Kidney epithelial cell (primary cell): Measurements from ENCODE around the gene EDEM1. TPM values are rescaled to one million over a fixed set of nuclear protein-coding genes. Genes with fewer than 3 reads are reported as not detected.
A peak's percentile ranks its signal among the peaks of the same experiment; 100 is the strongest.

ENCODE experiments used
- DNase-seq: peaks from one replicate; pipeline ENCODE4 v3.0.0-alpha.2; 2010; ENCODE audit warnings: low read depth
- H3K27me3 ChIP-seq: 2 replicates; pipeline ENCODE4 v1.6.0; 2011; ENCODE audit warnings: low read length; ENCODE audit not compliant: control insufficient read depth, insufficient read depth
- H3K36me3 ChIP-seq: 2 replicates; pipeline ENCODE4 v1.5.1; 2011; ENCODE audit warnings: low read length; ENCODE audit not compliant: control insufficient read depth, insufficient read depth
- H3K4me3 ChIP-seq: 2 replicates; pipeline ENCODE4 v1.5.1; 2011; ENCODE audit warnings: low read depth, mild to moderate bottlenecking, control low read depth, low read length
- total RNA-seq: library from RNA; depleted of rRNA; stranded (reverse); fragments of >200 nt; gene quantifications from 2 replicates; pipeline ENCODE4 v1.2.3, GENCODE V29; 2015
- TF ChIP-seq, protein P1 (sequence below): IDR thresholded peaks from 2 replicates; pipeline ENCODE4 v1.5.1; 2011; ENCODE audit warnings: mild to moderate bottlenecking, moderate library complexity, low read length, control low read depth, inconsistent platforms; ENCODE audit not compliant: insufficient read depth, poor library complexity, severe bottlenecking

The EDEM1 gene
- total RNA-seq: 56.9 and 61.1 TPM in 2 replicates

DNA sequence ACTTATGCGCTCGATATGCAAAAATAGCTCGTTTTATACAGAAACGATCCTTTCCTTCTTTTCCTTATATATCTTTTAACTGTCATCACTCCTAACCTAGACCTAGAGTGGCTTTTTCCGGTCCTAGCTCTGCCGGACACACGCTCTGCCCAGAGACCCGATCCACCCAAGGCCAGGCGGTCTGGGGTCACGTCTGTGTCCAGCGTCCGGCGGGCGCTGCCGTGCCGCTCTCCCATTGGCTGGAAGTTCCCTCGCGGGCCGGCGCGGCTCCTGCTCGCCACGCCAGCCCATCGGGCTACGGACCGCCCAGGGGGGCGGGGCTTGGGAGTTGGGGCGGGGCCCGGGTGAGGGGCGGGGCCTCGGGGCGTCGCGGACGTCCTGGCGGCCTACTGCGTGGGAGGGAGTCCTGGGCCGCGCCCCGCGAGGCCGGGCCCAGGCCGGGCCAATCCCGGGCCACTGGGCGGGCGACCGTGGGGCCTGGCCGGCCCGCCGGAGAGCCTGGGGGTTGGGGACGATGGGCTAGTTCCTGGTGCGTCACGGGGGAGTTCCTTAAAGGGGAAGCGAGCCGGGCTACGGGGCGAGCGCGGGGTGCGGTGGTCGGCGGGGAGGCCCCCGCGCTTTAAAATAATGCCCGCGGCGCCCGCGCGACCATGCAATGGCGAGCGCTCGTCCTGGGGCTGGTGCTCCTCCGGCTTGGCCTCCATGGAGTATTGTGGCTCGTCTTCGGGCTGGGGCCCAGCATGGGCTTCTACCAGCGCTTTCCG lies at the start of gene EDEM1:
TSS of gene EDEM1 (plus strand) at position 552 of the 764 bp plus-strand sequence. CDS start at position 651, 99 bp downstream.
- DNase-seq: peak; percentile 76
- no peaks in the 10 kb centered on the region for H3K27me3 ChIP-seq
- TF ChIP-seq, protein P1, sequence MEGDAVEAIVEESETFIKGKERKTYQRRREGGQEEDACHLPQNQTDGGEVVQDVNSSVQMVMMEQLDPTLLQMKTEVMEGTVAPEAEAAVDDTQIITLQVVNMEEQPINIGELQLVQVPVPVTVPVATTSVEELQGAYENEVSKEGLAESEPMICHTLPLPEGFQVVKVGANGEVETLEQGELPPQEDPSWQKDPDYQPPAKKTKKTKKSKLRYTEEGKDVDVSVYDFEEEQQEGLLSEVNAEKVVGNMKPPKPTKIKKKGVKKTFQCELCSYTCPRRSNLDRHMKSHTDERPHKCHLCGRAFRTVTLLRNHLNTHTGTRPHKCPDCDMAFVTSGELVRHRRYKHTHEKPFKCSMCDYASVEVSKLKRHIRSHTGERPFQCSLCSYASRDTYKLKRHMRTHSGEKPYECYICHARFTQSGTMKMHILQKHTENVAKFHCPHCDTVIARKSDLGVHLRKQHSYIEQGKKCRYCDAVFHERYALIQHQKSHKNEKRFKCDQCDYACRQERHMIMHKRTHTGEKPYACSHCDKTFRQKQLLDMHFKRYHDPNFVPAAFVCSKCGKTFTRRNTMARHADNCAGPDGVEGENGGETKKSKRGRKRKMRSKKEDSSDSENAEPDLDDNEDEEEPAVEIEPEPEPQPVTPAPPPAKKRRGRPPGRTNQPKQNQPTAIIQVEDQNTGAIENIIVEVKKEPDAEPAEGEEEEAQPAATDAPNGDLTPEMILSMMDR: no peak
- no peaks in the 10 kb centered on the region for H3K36me3 ChIP-seq
- H3K4me3 ChIP-seq: peak within 1 kb of the TSS; percentile 89

DNA sequence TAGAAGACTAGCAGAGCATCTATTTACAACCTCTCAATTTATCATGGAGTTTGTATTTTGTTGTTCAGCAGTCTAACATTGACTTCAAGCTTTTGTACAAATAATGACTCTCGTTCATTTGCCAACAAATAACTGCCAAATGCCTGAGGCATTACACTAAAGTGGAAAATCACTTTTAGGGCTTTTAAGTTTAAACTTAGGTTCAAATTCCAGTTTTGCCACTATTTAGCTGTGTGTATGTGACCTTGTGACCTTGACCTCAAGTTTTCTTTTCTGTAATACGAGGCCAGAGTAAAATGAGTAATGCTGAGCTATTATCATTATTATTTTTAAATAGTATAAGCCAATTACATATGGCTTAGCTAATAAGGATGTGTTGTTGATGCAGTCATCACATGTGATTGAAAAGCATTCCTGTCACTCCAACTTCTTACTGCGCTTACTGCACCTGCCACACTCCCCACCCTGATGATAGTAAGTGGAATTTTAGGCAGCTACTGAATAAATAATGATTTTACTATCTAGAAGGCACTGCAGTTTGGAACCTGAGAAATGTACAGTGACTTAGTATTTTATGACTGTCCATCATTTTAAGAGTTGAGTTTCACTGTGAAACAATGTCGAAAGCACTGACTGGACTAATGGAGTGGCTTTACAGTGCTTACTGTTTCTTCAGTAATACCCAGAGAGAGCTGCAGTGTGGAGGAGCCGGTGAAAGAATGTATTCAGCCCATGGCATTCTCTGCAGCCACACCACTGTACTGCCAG lies 49.1 kb upstream of the EDEM1 start:
- H3K36me3 ChIP-seq: no peaks in the 10 kb centered on the region
- no peaks in the 10 kb centered on the region for H3K27me3 ChIP-seq
- TF ChIP-seq, protein P1: no peak
- no peak for DNase-seq
- H3K4me3 ChIP-seq: no peak overlapping the region

DNA sequence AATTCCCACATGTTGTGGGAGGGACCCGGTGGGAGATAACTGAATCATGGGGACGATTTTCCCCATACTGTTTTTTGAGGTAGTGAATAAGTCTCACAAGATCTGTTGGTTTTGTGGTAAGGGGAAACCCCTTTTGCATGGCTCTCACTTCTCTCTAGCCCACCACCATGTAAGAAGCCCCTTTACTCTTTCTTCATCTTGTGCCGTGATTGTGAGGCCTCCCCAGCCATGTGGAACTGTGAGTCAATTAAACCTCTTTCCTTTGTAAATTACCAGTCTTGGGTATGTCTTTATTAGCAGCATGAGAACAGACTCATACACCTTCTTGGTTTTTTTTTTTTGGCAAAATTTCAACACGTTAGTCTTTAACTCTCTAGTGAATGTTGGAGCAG lies 47.3 kb upstream of the EDEM1 start:
- no peaks in the 10 kb centered on the region for H3K27me3 ChIP-seq
- no peak overlapping the region for H3K4me3 ChIP-seq
- TF ChIP-seq, protein P1: no peak
- no peak for DNase-seq
- H3K36me3 ChIP-seq: no peaks in the 10 kb centered on the region

DNA sequence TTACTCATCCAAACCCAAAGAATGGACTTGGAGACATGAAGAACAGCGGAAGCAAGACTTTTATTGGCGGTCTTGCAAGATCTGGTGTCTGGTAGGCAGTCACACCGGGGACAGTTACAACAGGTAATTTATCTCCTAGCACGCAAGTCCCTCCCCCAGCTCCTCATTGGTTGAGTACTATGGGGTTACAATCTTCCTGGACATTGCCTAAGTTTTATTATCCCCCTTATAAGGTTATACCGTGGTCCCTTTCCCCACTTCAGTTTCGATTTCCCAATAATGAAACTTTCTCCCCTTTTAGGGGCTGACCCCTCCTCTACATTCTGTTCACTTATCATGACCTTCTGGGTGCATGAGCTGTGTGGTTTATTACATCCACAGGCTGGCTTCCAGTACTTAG lies 46.7 kb upstream of the EDEM1 start:
- TF ChIP-seq, protein P1: no peak
- H3K27me3 ChIP-seq: no peaks in the 10 kb centered on the region
- DNase-seq: no peak
- H3K36me3 ChIP-seq: no peaks in the 10 kb centered on the region
- H3K4me3 ChIP-seq: no peak overlapping the region

DNA sequence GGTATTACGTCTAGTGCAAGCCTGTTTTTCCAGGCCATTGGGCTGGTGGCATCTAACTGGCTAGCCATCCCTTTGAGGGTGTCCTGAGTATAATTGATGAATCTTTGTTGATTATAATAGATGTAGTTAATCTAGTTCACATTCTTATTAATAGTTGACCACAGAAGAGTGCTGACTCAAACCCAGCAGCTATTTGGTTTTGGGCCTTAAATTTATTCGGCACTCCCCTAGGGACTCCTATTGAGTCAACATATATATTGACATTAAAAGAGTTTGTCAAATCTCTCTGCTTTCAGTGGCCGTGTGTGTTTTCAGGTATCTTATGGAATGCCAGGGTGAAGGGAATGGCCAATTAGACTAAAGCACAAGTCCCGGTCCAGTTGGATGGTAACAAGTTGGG lies 45.7 kb upstream of the EDEM1 start:
- Histone ChIP-seq H3K27me3 (no peaks in the 10 kb centered on the region), H3K36me3 (no peaks in the 10 kb centered on the region), H3K4me3 (no peak overlapping the region)
- no peak for DNase-seq
- TF ChIP-seq, protein P1: no peak
